Mesenchymal stem cell (in vitro differentiated cells and primary cell): ENCODE results near the gene CX3CR1.

Experiments used
- DNase-seq: peaks from one replicate; pipeline ENCODE4 v3.0.0-alpha.2; 2013
- H2AFZ ChIP-seq: one replicate; pipeline ENCODE4 v1.6.1; 2013; ENCODE audit warnings: low read depth, mild to moderate bottlenecking, control low read depth, inconsistent platforms, low read length, moderate library complexity
- H2AK5ac ChIP-seq: 2 replicates; pipeline ENCODE4 v1.6.1; 2013; ENCODE audit warnings: low read length, moderate library complexity, mild to moderate bottlenecking, inconsistent platforms; ENCODE audit not compliant: severe bottlenecking
- H2BK120ac ChIP-seq: one replicate; pipeline ENCODE4 v1.6.1; 2013; ENCODE audit warnings: low read depth, mild to moderate bottlenecking, inconsistent platforms, low read length, moderate library complexity
- H2BK12ac ChIP-seq, 2 experiments: one replicate each; pipeline ENCODE4 v1.6.1; 2013; ENCODE audit warnings: inconsistent platforms in 2 of 2, low read length in 2 of 2, mild to moderate bottlenecking in 2 of 2, moderate library complexity in 2 of 2, control low read depth in 1 of 2
- H2BK15ac ChIP-seq: one replicate; pipeline ENCODE4 v1.6.1; 2013; ENCODE audit warnings: mild to moderate bottlenecking, low read depth, inconsistent platforms; ENCODE audit not compliant: poor library complexity, severe bottlenecking
- H2BK5ac ChIP-seq: 2 replicates; pipeline ENCODE4 v1.6.1; 2013; ENCODE audit warnings: low read depth, mild to moderate bottlenecking, low read length, control low read depth, inconsistent platforms; ENCODE audit not compliant: poor library complexity, severe bottlenecking
- H3K14ac ChIP-seq, 2 experiments: one replicate each; pipeline ENCODE4 v1.6.1; 2013; ENCODE audit warnings: inconsistent platforms in 2 of 2, low read length in 2 of 2, control low read depth in 1 of 2, mild to moderate bottlenecking in 1 of 2, moderate library complexity in 1 of 2
- H3K18ac ChIP-seq, 2 experiments: one replicate each; pipeline ENCODE4 v1.6.1; 2013; ENCODE audit warnings: inconsistent platforms in 2 of 2, low read length in 2 of 2, control low read depth in 1 of 2, low read depth in 1 of 2, mild to moderate bottlenecking in 1 of 2
- H3K23ac ChIP-seq, 2 experiments: one replicate each; pipeline ENCODE4 v1.6.1; 2013; ENCODE audit warnings: inconsistent platforms in 2 of 2, low read length in 2 of 2, mild to moderate bottlenecking in 2 of 2, moderate library complexity in 2 of 2, control low read depth in 1 of 2
- H3K27ac ChIP-seq: 2 replicates; pipeline ENCODE4 v1.5.1; 2013; ENCODE audit warnings: mild to moderate bottlenecking, moderate library complexity, low read length, control low read depth, inconsistent platforms; ENCODE audit not compliant: poor library complexity, severe bottlenecking
- H3K27me3 ChIP-seq, 2 experiments: 2 replicates each; pipeline versions ENCODE4 v1.6.1 to v1.7.0; 2013; ENCODE audit warnings: low read length in 2 of 2, mild to moderate bottlenecking in 2 of 2, moderate library complexity in 2 of 2, control low read depth in 1 of 2, inconsistent platforms in 1 of 2; ENCODE audit not compliant: control insufficient read depth in 1 of 2, insufficient read depth in 1 of 2
- H3K36me3 ChIP-seq, 2 experiments: 2 replicates each; pipeline versions ENCODE4 v1.6.1 to v1.7.0; 2013; ENCODE audit warnings: low read length in 2 of 2, control low read depth in 1 of 2, inconsistent platforms in 1 of 2, low read depth in 1 of 2, mild to moderate bottlenecking in 1 of 2; ENCODE audit not compliant: insufficient read depth in 2 of 2, control insufficient read depth in 1 of 2
- H3K4ac ChIP-seq, 2 experiments: one replicate each; pipeline ENCODE4 v1.6.1; 2013; ENCODE audit warnings: inconsistent platforms in 2 of 2, low read length in 2 of 2, mild to moderate bottlenecking in 2 of 2, moderate library complexity in 2 of 2, control low read depth in 1 of 2, low read depth in 1 of 2
- H3K4me1 ChIP-seq: 2 replicates; pipeline ENCODE4 v1.6.1; 2013; ENCODE audit warnings: low read depth, low read length, control low read depth; ENCODE audit not compliant: control insufficient read depth, insufficient read depth
- H3K4me2 ChIP-seq: 2 replicates; pipeline ENCODE4 v1.6.1; 2013; ENCODE audit warnings: low read length, mild to moderate bottlenecking, inconsistent platforms; ENCODE audit not compliant: poor library complexity, severe bottlenecking
- H3K4me3 ChIP-seq, 2 experiments: 2 replicates each; pipeline versions ENCODE4 v1.5.1 to v1.7.0; 2013; ENCODE audit warnings: low read length in 2 of 2, mild to moderate bottlenecking in 2 of 2, control low read depth in 1 of 2, low read depth in 1 of 2; ENCODE audit not compliant: insufficient read depth in 1 of 2
- H3K79me1 ChIP-seq: replicated peaks from 2 replicates; pipeline ENCODE4 v1.6.1; 2013; ENCODE audit warnings: mild to moderate bottlenecking, control low read depth, low read length, inconsistent platforms; ENCODE audit not compliant: poor library complexity, severe bottlenecking
- H3K9ac ChIP-seq: 2 replicates; pipeline ENCODE4 v1.7.0; 2013; ENCODE audit warnings: mild to moderate bottlenecking, low read length, moderate library complexity
- H3K9me3 ChIP-seq: 2 replicates; pipeline ENCODE4 v1.7.0; 2013; ENCODE audit warnings: mild to moderate bottlenecking, low read length; ENCODE audit not compliant: control insufficient read depth
- H4K8ac ChIP-seq: one replicate; pipeline ENCODE4 v1.6.1; 2013; ENCODE audit warnings: inconsistent platforms, mild to moderate bottlenecking, low read length, moderate library complexity
- H4K91ac ChIP-seq: one replicate; pipeline ENCODE4 v1.6.1; 2013; ENCODE audit warnings: mild to moderate bottlenecking, low read length, inconsistent platforms
- WGBS: methylation state at CpG from one replicate; pipeline ENCODE4 v1.1.7; 2013; ENCODE audit warnings: mixed read lengths; 5-methylcytosine and 5-hydroxymethylcytosine counted together

CX3CR1 gene

DNA sequence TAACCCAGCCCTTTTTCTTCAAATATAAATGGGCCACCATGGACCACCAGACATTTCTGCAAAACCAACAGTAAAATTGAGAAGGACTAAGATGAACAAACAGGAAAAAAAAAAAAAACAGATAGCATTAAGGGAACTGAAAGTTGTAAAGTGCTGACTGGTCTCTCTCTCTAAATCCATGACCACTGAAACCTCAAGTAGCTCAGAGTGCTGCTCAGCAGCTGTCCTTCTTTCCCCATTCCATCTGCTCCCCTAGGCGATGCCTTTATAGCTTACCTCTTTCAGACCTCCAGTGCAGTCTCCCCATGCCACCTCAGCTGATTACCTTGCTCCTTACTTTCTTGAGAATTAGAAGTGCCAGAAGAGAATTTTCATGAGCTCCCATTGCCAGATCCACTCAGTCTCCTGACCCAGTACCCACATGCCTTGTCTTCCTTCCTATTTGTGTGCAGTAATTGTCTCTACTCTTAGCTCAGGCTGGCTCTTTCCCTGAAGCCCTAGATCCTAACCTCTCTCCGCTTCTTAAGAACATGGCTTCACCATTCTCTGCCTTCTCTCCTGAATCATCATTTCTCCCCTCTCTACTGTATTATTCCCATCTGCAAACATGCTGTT, 63.6 kb downstream of the CX3CR1 start:
- Histone ChIP-seq H2AK5ac (no peak overlapping the region), H4K91ac (no peak overlapping the region), H3K27me3 (peaks cover 42 to 48% of the 10 kb centered on the region in 2 experiments), H3K4me1 (no peaks in the 10 kb centered on the region), H2BK120ac (no peak overlapping the region), H3K14ac (no peak overlapping the region), H3K9ac (no peak overlapping the region), H2AFZ (no peak overlapping the region), H3K4me2 (no peak overlapping the region), H4K8ac (no peak overlapping the region), H3K36me3 (no peaks in the 10 kb centered on the region), H2BK12ac (no peak overlapping the region), H3K9me3 (no peaks in the 10 kb centered on the region), H3K4me3 (no peak overlapping the region), H3K18ac (no peak overlapping the region), H3K4ac (no peak overlapping the region), H3K23ac (no peak overlapping the region), H3K79me1 (no peaks in the 10 kb centered on the region), H2BK15ac (no peak overlapping the region), H2BK5ac (no peak overlapping the region), H3K27ac (no peak overlapping the region)
- WGBS: 90% methylated on average over 2 of the region's 2 CpGs
- no peak for DNase-seq

DNA sequence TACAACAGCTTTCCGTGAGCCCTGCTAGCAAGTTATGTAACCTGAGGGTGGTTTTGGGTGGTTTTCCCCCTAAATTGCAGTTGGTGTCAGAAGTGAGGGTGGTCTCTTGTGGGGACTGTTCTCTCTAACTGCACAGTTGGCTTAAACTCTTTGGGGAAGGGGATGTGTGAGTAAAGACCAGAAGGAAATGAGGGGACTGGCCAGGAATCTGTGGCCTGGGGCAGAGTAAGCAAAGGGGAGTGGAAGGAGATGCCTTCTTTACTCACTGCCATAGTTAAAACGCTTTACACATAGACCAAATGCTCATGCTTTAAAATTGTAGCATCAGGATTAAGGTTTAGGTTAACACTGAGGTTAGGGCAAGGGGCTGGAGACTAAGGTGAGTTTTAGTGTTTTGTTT, 66.2 kb downstream of the CX3CR1 start:
- no peak overlapping the region for H3K4me3 ChIP-seq
- 87% methylated on average over 2 of the region's 2 CpGs for WGBS
- H3K9ac ChIP-seq: no peak overlapping the region
- no peak overlapping the region for H2BK120ac ChIP-seq
- no peak overlapping the region for H3K27ac ChIP-seq
- no peak overlapping the region for H2AK5ac ChIP-seq
- no peaks in the 10 kb centered on the region for H3K36me3 ChIP-seq
- H2BK12ac ChIP-seq: no peak overlapping the region
- H3K23ac ChIP-seq: no peak overlapping the region
- no peak overlapping the region for H2BK5ac ChIP-seq
- H3K27me3 ChIP-seq: peaks cover 28 to 33% of the 10 kb centered on the region in 2 experiments
- no peak overlapping the region for H3K4me2 ChIP-seq
- H3K4ac ChIP-seq: no peak overlapping the region
- H3K9me3 ChIP-seq: no peaks in the 10 kb centered on the region
- no peak overlapping the region for H2BK15ac ChIP-seq
- H3K14ac ChIP-seq: no peak overlapping the region
- no peak for DNase-seq
- H4K8ac ChIP-seq: no peak overlapping the region
- no peaks in the 10 kb centered on the region for H3K4me1 ChIP-seq
- no peak overlapping the region for H2AFZ ChIP-seq
- H3K79me1 ChIP-seq: no peaks in the 10 kb centered on the region
- H3K18ac ChIP-seq: no peak overlapping the region
- H4K91ac ChIP-seq: no peak overlapping the region
